GM19035 (cell line): ENCODE data around the gene KRTAP4-7.
"Not testable (repeated sequence)": the region's sequence is repeated elsewhere in the genome, so short reads cannot be mapped to it uniquely, and the experiment has no call there.

Experiments used
- ATAC-seq: cut with Tn5 transposase; IDR thresholded peaks from one replicate; pipeline ENCODE4 v1.9.1; 2021; ENCODE audit not compliant: unreplicated experiment

Gene KRTAP4-7

DNA sequence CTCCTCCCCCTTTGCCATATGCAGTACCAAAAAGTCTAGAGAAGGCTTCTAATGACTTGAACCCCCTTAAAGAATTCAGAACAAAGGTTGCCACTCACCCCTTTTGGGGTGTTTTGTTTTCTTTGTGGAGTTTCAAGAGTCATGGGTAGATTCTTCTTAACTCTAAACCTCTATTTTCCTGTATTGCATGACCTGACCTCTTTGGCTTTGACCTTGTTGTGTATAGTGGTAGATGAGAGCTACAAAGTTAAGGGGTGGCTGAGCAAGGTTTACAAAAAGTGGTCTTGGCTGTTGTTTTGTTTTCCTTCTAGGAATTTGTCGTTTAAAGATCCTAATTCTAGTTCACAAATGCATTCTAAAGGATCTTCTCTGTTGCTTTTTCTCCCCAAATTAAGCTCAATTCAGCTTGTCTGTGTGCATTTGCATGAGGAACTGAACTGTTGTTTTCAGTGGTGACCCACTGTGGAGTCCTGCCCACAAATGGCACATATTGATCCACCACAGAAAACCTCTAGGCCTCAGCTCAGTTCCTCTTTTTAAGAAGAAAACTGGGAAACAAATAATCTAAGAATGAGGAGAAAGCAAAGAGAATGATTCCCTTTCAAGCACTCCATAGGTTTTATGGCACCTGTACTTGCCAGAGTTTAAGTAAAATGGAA lies 24.9 kb downstream of the KRTAP4-7 start:
- ATAC-seq = not testable (repeated sequence)

DNA sequence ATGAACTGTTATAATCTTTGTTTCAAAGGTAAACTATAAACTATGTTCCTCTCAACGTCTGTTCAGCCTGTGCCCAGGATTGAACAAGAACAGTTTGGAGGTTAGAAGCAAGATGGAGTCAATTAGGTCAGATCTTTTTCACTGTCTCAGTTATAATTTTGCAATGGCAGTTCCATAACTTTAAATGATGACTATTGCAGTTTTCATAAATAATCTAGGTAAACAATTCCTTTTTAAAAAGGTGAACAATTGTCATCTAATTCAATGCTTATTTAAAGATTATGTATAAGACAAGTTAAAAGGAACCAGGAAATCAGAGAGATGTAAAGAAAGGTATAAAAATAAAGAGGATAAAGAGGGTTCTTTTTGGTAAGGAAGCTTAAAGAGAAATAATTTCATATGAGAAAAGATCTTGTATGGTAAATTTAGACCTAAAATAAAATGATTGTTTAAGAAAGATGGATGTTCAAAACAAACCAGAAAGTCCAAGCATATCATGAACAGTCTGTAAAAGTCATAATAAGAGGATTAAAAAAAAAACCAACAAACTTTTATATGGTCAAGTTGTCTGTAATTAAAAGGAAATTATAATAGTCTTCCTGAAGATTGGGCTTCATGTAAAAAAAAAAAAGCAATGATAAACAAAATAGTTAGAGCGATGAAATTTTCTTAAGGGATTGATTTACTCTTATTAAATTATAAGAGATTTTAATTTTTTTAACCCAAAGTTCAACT lies 27.4 kb downstream of the KRTAP4-7 start:
- no peak for ATAC-seq

DNA sequence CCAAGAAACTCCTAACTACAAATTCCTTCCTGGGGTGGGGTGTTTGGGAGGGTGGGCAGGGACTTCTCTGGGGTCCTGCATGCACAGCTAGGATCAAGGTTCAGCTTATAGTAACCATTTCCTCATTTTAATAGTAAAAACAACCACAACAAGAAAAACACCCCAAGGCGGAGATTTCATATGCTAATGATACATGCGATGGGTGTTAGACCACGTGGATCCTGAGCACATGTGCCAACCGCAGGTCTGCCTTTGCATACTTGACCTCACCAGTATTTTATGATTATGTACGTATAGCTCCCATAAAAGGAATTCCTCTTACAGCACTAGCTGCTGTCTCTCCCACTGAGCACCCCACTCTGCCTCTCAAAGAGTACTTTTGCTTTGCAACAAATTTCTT lies 32.3 kb downstream of the KRTAP4-7 start:
- ATAC-seq = no peak

DNA sequence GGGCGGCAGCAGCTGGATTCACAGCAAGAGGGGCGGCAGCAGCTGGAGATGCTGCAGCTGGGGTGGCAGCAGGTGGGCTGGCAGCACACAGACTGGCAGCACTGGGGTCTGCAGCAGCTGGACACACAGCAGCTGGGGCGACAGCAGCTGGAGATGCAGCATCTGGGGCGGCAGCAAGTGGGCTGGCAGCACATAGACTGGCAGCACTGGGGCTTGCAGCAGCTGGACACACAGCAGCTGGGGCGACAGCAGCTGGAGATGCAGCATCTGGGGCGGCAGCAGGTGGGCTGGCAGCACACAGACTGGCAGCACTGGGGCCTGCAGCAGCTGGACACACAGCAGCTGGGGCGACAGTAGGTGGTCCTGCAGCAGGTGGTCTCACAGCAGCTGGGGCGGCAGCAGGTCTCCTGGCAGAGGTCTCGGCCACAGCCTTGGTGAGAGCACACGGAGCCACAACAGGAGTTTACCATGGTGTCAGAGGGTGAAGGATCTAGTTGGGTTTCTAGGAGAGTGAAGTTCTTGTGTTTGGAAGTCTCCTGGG lies 34.0 kb downstream of the KRTAP4-7 start, which contains the start of gene KRTAP4-11:
Gene KRTAP4-11 (minus strand): TSS at position 528 of the 541 bp plus-strand sequence. CDS start 58 bp downstream, at position 470.
- not testable (repeated sequence) for ATAC-seq

DNA sequence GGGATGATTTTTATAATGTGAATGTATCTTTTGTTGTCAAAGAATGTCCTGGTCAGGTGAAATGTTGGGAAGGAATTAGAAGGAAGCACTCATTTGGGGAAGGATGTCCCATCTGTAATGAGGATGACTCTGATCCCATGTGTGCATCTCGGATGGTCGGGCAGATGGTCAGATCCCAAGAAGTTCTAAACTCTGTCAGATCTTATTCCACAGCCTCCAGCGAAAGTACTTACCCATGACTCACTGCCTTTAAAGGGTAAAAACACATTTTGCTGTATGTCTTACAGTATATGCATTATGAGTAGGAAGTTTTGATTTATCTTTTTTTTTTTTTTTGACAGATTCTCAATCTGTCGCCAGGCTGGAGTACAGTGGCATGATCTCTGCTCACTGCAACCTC lies 34.8 kb downstream of the KRTAP4-7 start:
- no peak for ATAC-seq

DNA sequence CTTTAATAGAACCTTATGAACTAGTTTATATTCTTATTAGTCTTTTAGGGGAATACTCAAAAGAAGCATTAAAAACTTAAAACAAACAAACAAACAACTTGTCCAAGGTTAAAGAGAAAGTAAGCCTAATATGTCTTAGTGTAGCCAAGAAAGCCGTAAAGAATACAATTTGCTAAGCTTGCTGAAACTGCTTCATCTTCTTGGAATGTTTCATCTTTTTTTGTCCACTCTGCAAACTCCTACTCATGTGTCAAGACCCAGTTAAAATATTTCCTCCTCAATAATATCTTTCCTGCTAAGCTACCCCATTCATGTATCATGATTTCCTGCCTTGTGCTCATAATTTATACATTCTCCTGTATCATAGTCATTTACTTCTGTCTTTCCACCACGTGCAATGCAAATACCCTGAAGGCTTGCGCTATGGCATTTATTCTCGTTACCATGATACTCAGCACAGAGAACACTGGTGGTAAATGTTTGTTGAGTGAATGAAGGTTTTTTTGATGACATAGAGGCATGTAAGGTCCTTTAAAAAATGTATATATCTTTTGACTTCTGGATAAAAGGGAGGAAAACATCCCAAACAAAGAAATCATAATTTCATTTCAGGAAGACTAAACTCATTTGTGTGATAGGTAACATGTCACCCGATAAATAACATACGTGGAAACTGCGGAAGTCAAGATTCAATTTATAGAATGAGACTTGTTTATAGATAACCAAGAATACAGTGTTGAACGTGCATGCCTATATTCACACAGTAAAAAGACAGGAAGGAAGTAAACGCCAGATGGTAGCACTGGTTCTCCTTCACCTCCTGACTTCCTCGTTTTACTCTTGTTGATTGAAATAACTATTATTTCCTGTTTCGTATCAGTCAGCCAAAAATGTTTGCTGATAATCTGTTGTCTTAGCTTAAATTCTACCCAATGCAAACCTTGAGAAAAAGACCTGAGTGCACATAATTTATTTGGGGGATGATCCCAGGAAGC lies 36.0 kb downstream of the KRTAP4-7 start:
- ATAC-seq = not testable (repeated sequence)

DNA sequence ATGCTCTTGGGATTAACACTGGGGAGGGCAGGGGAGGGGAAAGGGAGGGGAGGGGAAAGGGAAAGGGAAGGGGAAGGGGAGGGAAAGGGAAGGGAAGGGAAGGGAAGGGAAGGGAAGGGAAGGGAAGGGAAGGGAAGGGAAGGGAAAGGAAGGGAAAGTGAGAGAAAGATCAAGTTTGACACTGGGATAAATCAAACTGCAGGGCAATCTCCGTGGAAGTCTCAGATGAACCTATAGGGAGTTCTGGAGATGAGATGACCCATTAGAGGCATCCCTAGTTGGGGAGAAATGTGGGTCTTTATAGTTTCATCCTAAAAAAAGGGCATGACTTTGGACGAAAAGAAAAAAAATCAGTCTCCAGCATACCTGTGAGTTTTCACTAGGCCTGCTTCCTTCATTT lies 37.8 kb downstream of the KRTAP4-7 start:
- ATAC-seq = no peak

DNA sequence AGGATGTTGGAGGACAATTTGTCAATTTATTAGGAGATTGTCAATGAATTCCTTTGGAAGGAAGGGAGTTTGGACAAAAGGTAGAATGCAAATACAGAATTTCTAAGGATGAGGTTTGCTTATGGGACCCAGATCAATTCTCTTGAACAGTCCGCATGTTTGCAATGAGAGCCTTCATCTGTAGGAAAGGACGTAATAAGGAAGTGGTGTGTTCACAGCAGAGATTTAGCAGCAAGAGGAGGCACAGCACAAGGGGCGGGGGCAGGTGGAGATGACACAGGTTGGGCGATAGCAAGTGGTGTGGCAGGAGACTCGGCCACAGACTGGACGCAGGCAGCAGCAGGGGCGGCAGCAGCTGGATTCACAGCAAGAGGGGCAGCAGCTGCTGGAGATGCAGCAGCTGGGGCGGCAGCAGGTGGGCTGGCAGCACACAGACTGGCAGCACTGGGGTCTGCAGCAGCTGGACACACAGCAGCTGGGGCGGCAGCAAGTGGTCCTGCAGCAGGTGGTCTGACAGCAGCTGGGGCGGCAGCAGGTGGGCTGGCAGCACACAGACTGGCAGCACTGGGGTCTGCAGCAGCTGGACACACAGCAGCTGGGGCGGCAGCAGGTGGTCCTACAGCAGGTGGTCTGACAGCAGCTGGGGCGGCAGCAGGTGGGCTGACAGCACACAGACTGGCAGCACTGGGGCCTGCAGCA lies 39.5 kb downstream of the KRTAP4-7 start:
- not testable (repeated sequence) for ATAC-seq

DNA sequence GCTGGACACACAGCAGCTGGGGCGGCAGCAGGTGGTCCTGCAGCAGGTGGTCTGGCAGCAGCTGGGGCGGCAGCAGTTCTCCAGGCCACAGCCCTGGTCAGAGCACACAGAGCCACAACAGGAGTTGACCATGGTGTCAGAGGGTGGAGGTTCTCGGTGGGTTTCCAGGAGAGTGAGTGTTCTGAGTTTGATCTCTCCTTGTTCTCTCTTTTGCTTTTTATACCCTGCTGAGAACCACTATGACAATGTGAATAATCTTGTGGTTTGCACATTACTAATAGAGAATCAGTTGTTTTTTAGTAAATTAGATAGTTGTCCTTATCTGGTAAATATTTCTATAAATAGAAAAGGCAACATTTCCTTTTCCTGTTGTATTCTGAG lies 40.0 kb downstream of the KRTAP4-7 start, which contains the start of gene KRTAP4-12:
Gene KRTAP4-12 (minus strand): TSS at position 192 of the 381 bp plus-strand sequence. CDS start 60 bp downstream, at position 132.
- ATAC-seq = not testable (repeated sequence)

DNA sequence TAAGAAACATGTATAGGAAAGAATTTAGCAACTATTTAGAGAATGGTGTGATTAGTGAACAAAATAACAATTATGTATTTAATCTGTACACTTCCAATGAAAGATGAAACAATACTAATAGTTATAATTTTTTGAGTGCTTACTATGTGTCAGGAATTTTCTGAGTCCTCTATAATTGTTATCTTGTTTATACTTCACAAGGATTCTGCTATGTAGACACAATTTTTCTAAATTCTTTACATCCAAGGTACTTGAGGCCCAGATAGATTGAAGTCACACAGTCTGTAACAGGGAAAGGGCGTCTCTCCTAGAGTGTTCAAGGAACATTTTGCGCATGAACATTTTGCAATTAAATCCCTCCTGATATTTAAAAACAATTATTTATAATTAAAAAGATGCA lies 41.1 kb downstream of the KRTAP4-7 start:
- ATAC-seq = no peak

DNA sequence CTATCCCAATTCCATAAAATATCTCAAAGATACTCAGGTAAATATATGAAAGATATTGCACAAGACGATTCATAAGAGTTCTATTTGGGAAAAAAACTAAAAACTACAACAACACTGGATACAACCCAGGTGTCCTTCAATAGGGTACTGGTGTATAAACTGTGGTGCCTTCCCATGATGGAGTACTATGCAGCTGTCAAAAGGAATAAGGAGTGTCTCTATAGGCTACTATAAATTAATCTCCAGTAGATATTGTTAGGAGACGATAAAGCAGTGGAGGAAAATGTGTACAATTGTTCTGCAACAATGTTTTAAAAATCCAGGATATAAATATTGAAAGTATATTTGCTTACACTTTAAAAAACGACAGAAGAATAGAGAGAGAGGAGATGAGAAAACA lies 42.5 kb downstream of the KRTAP4-7 start:
- no peak for ATAC-seq

DNA sequence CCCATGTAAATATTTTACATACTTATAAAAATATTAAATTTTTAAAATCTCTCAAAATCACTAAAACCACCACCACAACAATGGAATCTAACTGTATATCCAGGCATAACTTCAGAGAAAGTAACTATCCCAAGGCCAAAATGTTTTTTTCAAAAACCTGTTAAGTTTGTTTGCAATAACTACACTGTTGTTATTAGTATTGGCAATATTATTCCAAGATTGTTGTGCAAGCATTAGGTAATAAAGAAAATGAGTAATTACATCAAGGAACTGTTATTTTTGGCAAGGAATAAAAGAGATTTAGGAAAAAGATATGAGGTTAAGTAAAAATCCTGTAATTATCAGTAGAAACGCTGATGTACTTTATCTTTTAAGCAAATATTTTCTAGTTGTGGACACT lies 43.4 kb downstream of the KRTAP4-7 start:
- ATAC-seq = no peak

DNA sequence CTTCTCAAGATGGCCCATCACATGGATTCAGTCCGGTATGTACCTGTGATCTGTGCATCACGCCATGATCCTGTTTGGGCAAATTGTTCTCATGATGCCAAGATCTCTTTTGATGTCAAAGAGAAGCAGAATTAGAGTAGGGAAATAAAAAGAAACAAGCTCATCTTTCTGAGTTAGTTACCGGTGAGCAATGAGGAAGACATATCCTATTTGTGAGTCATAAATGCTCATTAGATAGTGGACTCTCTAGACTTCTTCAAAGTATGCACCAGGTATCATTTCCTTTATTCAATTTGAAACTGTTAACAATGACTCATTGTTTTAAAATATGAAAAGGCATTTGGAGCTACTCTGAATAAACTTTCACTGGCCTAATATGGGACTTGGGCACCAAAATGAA lies 48.0 kb downstream of the KRTAP4-7 start:
- ATAC-seq = no peak

DNA sequence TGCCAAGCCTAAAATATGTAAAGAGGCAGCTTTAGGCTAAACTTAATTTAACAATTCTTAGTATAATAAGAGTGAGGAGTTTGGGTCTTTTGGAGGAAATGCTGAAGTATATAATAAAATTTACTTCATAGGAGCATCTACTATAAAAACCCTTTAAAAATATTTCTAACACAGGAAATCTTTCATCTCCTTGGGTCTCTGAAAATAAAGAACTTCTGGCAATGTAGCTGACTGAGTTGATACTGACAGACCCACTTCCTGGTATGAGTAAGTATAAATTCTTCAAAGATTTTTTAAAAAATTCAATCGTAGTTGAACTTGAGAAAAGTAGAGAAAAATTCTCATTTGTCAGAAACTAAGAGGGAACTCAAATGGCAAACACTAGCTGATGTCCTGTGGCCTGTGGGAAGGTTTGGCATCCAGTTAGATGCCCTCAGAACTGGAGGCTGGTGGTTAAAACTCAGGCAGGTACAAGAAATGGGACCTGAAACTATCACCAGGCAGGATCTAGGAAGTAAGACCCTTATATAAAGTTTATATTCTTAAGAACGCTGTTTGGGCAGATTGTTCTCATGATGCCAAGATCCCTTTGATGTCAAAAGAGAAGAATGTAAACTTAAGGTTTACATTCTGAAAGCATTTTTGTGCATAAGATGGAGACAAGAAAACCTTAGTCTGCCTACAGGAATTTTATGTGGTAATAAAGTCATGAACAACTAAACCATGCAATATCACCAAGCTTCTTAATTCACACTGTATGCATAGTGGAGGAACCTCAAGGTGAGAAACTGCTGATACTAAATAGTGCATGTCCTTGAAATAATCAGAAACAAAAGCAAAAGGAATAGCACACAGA lies 50.2 kb downstream of the KRTAP4-7 start:
- no peak for ATAC-seq
